Measurements from ENCODE around the gene OR4F6.
"Not testable (repeated sequence)": the region's sequence is repeated elsewhere in the genome, so short reads cannot be mapped to it uniquely, and the experiment has no call there.

The OR4F6 gene

GRCh38 chr15:101781928-101782327, 21.4 kb upstream of the OR4F6 start:
- TF ChIP-seq TAF1 (IDR thresholded peaks at IDR 0.05; ENCODE audit: low read depth, low read length) (no peak), PAX5 (IDR thresholded peaks at IDR 0.05; ENCODE audit: insufficient read depth, low read length, severe bottlenecking) (no peak)
- FAIRE-seq (no peak), DNase-seq (ENCODE audit: insufficient read length, low spot score) (no peak)

- TF ChIP-seq TAF1 (IDR thresholded peaks at IDR 0.05; ENCODE audit: low read depth, low read length) (no peak), PAX5 (IDR thresholded peaks at IDR 0.05; ENCODE audit: insufficient read depth, low read length, severe bottlenecking) (no peak), POLR2A (IDR thresholded peaks at IDR 0.05; ENCODE audit: low read depth, low read length) (no peak), POLR2AphosphoS5 (IDR thresholded peaks at IDR 0.05; ENCODE audit: low read depth, low read length) (no peak)
- no peak for FAIRE-seq
- DNase-seq (ENCODE audit: insufficient read length, low spot score): no peak
Observed at GRCh38 chr15:101784644-101785043, 18.7 kb upstream of the OR4F6 start.

GRCh38 chr15:101786422-101786821, 16.9 kb upstream of the OR4F6 start:
- FAIRE-seq; DNase-seq (ENCODE audit: insufficient read length, low spot score): not testable (repeated sequence)
- 0 out of 2 replicates have a peak, but pooled peaks have one; percentile 34 for TF ChIP-seq POU2F2 (IDR thresholded peaks at IDR 0.05; ENCODE audit: low read depth, low read length)

GRCh38 chr15:101788001-101788400, 15.3 kb upstream of the OR4F6 start:
- not testable (repeated sequence) for FAIRE-seq; DNase-seq (ENCODE audit: insufficient read length, low spot score)

GRCh38 chr15:101788503-101789269, 14.6 kb upstream of the OR4F6 start:
- DNase-seq (ENCODE audit: insufficient read length, low spot score); FAIRE-seq: not testable (repeated sequence)

GRCh38 chr15:101790748-101791147, 12.6 kb upstream of the OR4F6 start:
- DNase-seq (ENCODE audit: insufficient read length, low spot score): not testable (repeated sequence)
- peak; percentile 65 for FAIRE-seq

GRCh38 chr15:101793981-101794380, 9.3 kb upstream of the OR4F6 start:
- FAIRE-seq; DNase-seq (ENCODE audit: insufficient read length, low spot score): not testable (repeated sequence)

GRCh38 chr15:101795455-101795854, 7.9 kb upstream of the OR4F6 start:
- no peak for FAIRE-seq
- TF ChIP-seq POLR2A (IDR thresholded peaks at IDR 0.05; ENCODE audit: low read depth, low read length) (no peak), POU2F2 (IDR thresholded peaks at IDR 0.05; ENCODE audit: low read depth, low read length) (no peak), SPI1 (IDR thresholded peaks at IDR 0.05; ENCODE audit: low read depth, low read length) (no peak), TAF1 (IDR thresholded peaks at IDR 0.05; ENCODE audit: low read depth, low read length) (no peak), POLR2AphosphoS5 (IDR thresholded peaks at IDR 0.05; ENCODE audit: low read depth, low read length) (no peak), PAX5 (IDR thresholded peaks at IDR 0.05; ENCODE audit: insufficient read depth, low read length, severe bottlenecking) (no peak)
- no peak for DNase-seq (ENCODE audit: insufficient read length, low spot score)

GRCh38 chr15:101799665-101800064, 3.6 kb upstream of the OR4F6 start:
- TF ChIP-seq TAF1 (IDR thresholded peaks at IDR 0.05; ENCODE audit: low read depth, low read length) (no peak), POLR2A (IDR thresholded peaks at IDR 0.05; ENCODE audit: low read depth, low read length) (no peak)
- no peak for FAIRE-seq
- DNase-seq (ENCODE audit: insufficient read length, low spot score): no peak

- TF ChIP-seq SPI1 (IDR thresholded peaks at IDR 0.05; ENCODE audit: low read depth, low read length): no peak
- no peak for TF ChIP-seq POU2F2 (IDR thresholded peaks at IDR 0.05; ENCODE audit: low read depth, low read length)
- TF ChIP-seq POLR2AphosphoS5 (IDR thresholded peaks at IDR 0.05; ENCODE audit: low read depth, low read length): no peak
- TF ChIP-seq TAF1 (IDR thresholded peaks at IDR 0.05; ENCODE audit: low read depth, low read length): no peak
- no peak for TF ChIP-seq PAX5 (IDR thresholded peaks at IDR 0.05; ENCODE audit: insufficient read depth, low read length, severe bottlenecking)
- FAIRE-seq (no peak), DNase-seq (ENCODE audit: insufficient read length, low spot score) (no peak)
Observed at GRCh38 chr15:101801048-101801447, 2.3 kb upstream of the OR4F6 start.

GRCh38 chr15:101803676-101804075, 367 bp downstream of the OR4F6 start:
- DNase-seq (ENCODE audit: insufficient read length, low spot score) (no peak), FAIRE-seq (no peak)
- TF ChIP-seq SPI1 (IDR thresholded peaks at IDR 0.05; ENCODE audit: low read depth, low read length) (no peak), TAF1 (IDR thresholded peaks at IDR 0.05; ENCODE audit: low read depth, low read length) (no peak), PAX5 (IDR thresholded peaks at IDR 0.05; ENCODE audit: insufficient read depth, low read length, severe bottlenecking) (no peak), POLR2A (IDR thresholded peaks at IDR 0.05; ENCODE audit: low read depth, low read length) (no peak), POLR2AphosphoS5 (IDR thresholded peaks at IDR 0.05; ENCODE audit: low read depth, low read length) (no peak), POU2F2 (IDR thresholded peaks at IDR 0.05; ENCODE audit: low read depth, low read length) (no peak)

GRCh38 chr15:101804375-101804774, 1.1 kb downstream of the OR4F6 start:
- TF ChIP-seq POLR2AphosphoS5 (IDR thresholded peaks at IDR 0.05; ENCODE audit: low read depth, low read length): no peak
- no peak for TF ChIP-seq PAX5 (IDR thresholded peaks at IDR 0.05; ENCODE audit: insufficient read depth, low read length, severe bottlenecking)
- no peak for TF ChIP-seq TAF1 (IDR thresholded peaks at IDR 0.05; ENCODE audit: low read depth, low read length)
- TF ChIP-seq SPI1 (IDR thresholded peaks at IDR 0.05; ENCODE audit: low read depth, low read length): no peak
- TF ChIP-seq POLR2A (IDR thresholded peaks at IDR 0.05; ENCODE audit: low read depth, low read length): no peak
- TF ChIP-seq POU2F2 (IDR thresholded peaks at IDR 0.05; ENCODE audit: low read depth, low read length): no peak
- FAIRE-seq (no peak), DNase-seq (ENCODE audit: insufficient read length, low spot score) (no peak)
